HTR-8/SVneo (cell line): ENCODE results near the gene CCR8.
"Not testable (repeated sequence)": the region's sequence is repeated elsewhere in the genome, so short reads cannot be mapped to it uniquely, and the experiment has no call there.

Experiments
- DNase-seq: peaks from one replicate; pipeline ENCODE4 v3.0.0; 2011; ENCODE audit warnings: low spot score, mixed read lengths; ENCODE audit not compliant: insufficient read length
- FAIRE-seq: peaks from 2 replicates; lab custom pipeline; 2011; peaks lifted over from hg19 to GRCh38; lab: Jason Lieb, UNC

CCR8 gene

GRCh38 chr3:39346785-39347585 is 17.5 kb downstream of the CCR8 start:
- FAIRE-seq (no peak), DNase-seq (no peak)

GRCh38 chr3:39347586-39347876 is 18.0 kb downstream of the CCR8 start:
- no peak for FAIRE-seq
- DNase-seq = no peak

- FAIRE-seq (no peak), DNase-seq (no peak)
These were observed 19.6 kb downstream of the CCR8 start for GRCh38 chr3:39349080-39349479.

GRCh38 chr3:39350714-39351113 is 21.2 kb downstream of the CCR8 start:
- no peak for FAIRE-seq
- no peak for DNase-seq

GRCh38 chr3:39351134-39351533 is 21.6 kb downstream of the CCR8 start:
- peak; percentile 4 for FAIRE-seq
- not testable (repeated sequence) for DNase-seq

- FAIRE-seq, DNase-seq: not testable (repeated sequence)
These were observed 23.8 kb downstream of the CCR8 start for GRCh38 chr3:39353168-39353927.

- FAIRE-seq (no peak), DNase-seq (no peak)
These were observed 28.8 kb downstream of the CCR8 start for GRCh38 chr3:39358333-39358732.

- DNase-seq = no peak
- FAIRE-seq = no peak
These were observed 31.9 kb downstream of the CCR8 start for GRCh38 chr3:39361252-39361927.

GRCh38 chr3:39362192-39362591 is 32.7 kb downstream of the CCR8 start:
- DNase-seq (no peak), FAIRE-seq (no peak)

GRCh38 chr3:39362812-39363211 is 33.3 kb downstream of the CCR8 start:
- DNase-seq (no peak), FAIRE-seq (no peak)

GRCh38 chr3:39370450-39370849 is 40.9 kb downstream of the CCR8 start:
- FAIRE-seq, DNase-seq: not testable (repeated sequence)

GRCh38 chr3:39372833-39373232 is 43.3 kb downstream of the CCR8 start:
- no peak for FAIRE-seq
- DNase-seq = no peak

GRCh38 chr3:39376959-39377634 is 47.6 kb downstream of the CCR8 start:
- no peak for FAIRE-seq
- no peak for DNase-seq

GRCh38 chr3:39378088-39378487 is 48.6 kb downstream of the CCR8 start:
- FAIRE-seq (no peak), DNase-seq (peak; percentile 36)

- FAIRE-seq (no peak), DNase-seq (no peak)
These were observed 49.7 kb downstream of the CCR8 start for GRCh38 chr3:39378957-39379777.

- DNase-seq (no peak), FAIRE-seq (no peak)
These were observed 50.3 kb downstream of the CCR8 start for GRCh38 chr3:39379778-39380155.

GRCh38 chr3:39381432-39381831 is 51.9 kb downstream of the CCR8 start:
- DNase-seq (no peak), FAIRE-seq (no peak)
